ENCODE results near the gene GALR1.

DNA sequence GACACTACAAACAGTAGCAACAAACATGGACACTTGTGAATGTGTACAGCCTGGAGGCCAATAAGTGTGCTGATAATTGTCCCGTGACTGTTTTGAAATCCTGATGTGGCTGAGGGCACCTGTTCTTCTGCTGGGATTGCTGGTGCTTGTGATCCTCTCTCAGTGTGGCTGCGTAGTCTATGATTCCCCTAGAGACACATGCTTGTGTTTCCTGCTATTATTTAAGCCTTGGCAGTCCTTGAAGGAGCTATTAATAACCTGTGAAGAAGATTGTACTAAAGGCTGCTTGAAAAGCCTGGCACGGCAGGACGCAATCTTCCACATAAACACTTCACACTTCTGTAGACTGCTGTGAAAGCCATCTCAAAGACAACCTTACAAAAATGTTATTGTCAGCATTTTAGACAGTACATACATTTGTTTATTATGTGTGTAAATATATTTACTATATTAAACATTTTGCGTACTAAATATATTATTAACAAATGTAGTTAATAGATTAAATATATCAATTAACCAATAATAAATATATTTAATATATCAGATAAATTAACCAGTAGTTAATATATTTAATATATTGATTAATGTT, 71.4 kb downstream of the GALR1 start:
- TF ChIP-seq, protein P1, sequence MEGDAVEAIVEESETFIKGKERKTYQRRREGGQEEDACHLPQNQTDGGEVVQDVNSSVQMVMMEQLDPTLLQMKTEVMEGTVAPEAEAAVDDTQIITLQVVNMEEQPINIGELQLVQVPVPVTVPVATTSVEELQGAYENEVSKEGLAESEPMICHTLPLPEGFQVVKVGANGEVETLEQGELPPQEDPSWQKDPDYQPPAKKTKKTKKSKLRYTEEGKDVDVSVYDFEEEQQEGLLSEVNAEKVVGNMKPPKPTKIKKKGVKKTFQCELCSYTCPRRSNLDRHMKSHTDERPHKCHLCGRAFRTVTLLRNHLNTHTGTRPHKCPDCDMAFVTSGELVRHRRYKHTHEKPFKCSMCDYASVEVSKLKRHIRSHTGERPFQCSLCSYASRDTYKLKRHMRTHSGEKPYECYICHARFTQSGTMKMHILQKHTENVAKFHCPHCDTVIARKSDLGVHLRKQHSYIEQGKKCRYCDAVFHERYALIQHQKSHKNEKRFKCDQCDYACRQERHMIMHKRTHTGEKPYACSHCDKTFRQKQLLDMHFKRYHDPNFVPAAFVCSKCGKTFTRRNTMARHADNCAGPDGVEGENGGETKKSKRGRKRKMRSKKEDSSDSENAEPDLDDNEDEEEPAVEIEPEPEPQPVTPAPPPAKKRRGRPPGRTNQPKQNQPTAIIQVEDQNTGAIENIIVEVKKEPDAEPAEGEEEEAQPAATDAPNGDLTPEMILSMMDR (conservative IDR thresholded peaks at IDR 0.05; ENCODE audit: low read length) = no peak
- no peak for TF ChIP-seq EZH2phosphoT487 (IDR thresholded peaks at IDR 0.05; ENCODE audit: borderline replicate concordance)
